H1 (cell line): Measurements from ENCODE around the gene ASB6. TPM values are rescaled to one million over a fixed set of nuclear protein-coding genes. Genes with fewer than 3 reads are reported as not detected.

Experiments
- CTCF ChIA-PET: fragments of 300-600 bp; sonication (Branson Sonifier 250); formaldehyde crosslinking; loops from one replicate; lab custom pipeline; 2021; ENCODE audit not compliant: partially characterized antibody; lab: Charles Lee
- POLR2A ChIA-PET: fragments of 300-600 bp; sonication (Branson Sonifier 250); formaldehyde crosslinking; loops from one replicate; lab custom pipeline; 2021; ENCODE audit warnings: inconsistent platforms; ENCODE audit not compliant: partially characterized antibody; lab: Charles Lee
- DNase-seq, 2 experiments: peaks; one replicate each; pipeline versions ENCODE4 v3.0.0 to v3.0.0-alpha.2; 2010 to 2022; ENCODE audit warnings: low spot score in 2 of 2, low read depth in 1 of 2, mixed read lengths in 1 of 2
- FAIRE-seq: peaks from 2 replicates; lab custom pipeline; 2011; peaks lifted over from hg19 to GRCh38; lab: Jason Lieb, UNC
- H2AFZ ChIP-seq: 2 replicates; pipeline ENCODE4 v1.8.1; 2012; ENCODE audit warnings: low read length, inconsistent platforms
- H2AK5ac ChIP-seq: 2 replicates; pipeline ENCODE4 v1.6.1; 2013; ENCODE audit warnings: low read depth, low read length
- H2BK120ac ChIP-seq: replicated peaks from 2 replicates; pipeline ENCODE3; 2013; ENCODE audit warnings: low read depth, low read length, inconsistent platforms
- H2BK12ac ChIP-seq: 2 replicates; pipeline ENCODE4 v1.6.1; 2013; ENCODE audit warnings: low read depth, low read length
- H2BK15ac ChIP-seq: 2 replicates; pipeline ENCODE4 v1.6.1; 2013; ENCODE audit warnings: low read length
- H2BK20ac ChIP-seq: 2 replicates; pipeline ENCODE4 v1.6.1; 2013; ENCODE audit warnings: low read length
- H2BK5ac ChIP-seq: 2 replicates; pipeline ENCODE4 v1.6.1; 2013; ENCODE audit warnings: low read depth, low read length
- H3K14ac ChIP-seq: 2 replicates; pipeline ENCODE4 v1.6.1; 2013; ENCODE audit warnings: inconsistent platforms; ENCODE audit not compliant: insufficient read length
- H3K18ac ChIP-seq: 2 replicates; pipeline ENCODE4 v1.6.1; 2013; ENCODE audit warnings: low read length; ENCODE audit errors: extremely low read depth
- H3K23ac ChIP-seq: 2 replicates; pipeline ENCODE4 v1.6.1; 2013; ENCODE audit warnings: inconsistent platforms; ENCODE audit not compliant: insufficient read length
- H3K23me2 ChIP-seq: 2 replicates; pipeline ENCODE4 v1.6.1; 2013; ENCODE audit warnings: low read depth, low read length
- H3K27ac ChIP-seq: 2 replicates; pipeline ENCODE4 v1.6.1; 2011; ENCODE audit warnings: low read depth, low read length, inconsistent platforms
- H3K27me3 ChIP-seq, 4 experiments: replicated peaks in 1 of 4; 1 replicate in 1 of 4; 2 replicates in 3 of 4; pipeline versions ENCODE4 v1.6.1 to v1.8.1; 2011 to 2013; ENCODE audit warnings: low read length in 3 of 4, mild to moderate bottlenecking in 3 of 4, inconsistent platforms in 2 of 4, mixed read lengths in 2 of 4, moderate library complexity in 1 of 4; ENCODE audit not compliant: control insufficient read depth in 3 of 4, insufficient read depth in 3 of 4; ENCODE audit errors: extremely low read depth in 1 of 4
- H3K36me3 ChIP-seq, 4 experiments: 2 replicates each; pipeline versions ENCODE4 v1.6.1 to v1.8.1; 2011 to 2013; ENCODE audit warnings: mild to moderate bottlenecking in 4 of 4, low read length in 3 of 4, moderate library complexity in 2 of 4, control low read depth in 1 of 4, inconsistent platforms in 1 of 4; ENCODE audit not compliant: insufficient read depth in 4 of 4, control insufficient read depth in 2 of 4
- H3K4ac ChIP-seq: replicated peaks from 2 replicates; pipeline ENCODE3; 2013; ENCODE audit warnings: low read length, low read depth, mixed read lengths, inconsistent platforms; ENCODE audit not compliant: insufficient read length
- H3K4me1 ChIP-seq, 4 experiments: replicated peaks in 1 of 4; 1 replicate in 1 of 4; 2 replicates in 3 of 4; pipeline versions ENCODE4 v1.6.1 to v1.8.1; 2011 to 2013; ENCODE audit warnings: low read length in 3 of 4, inconsistent platforms in 2 of 4, mixed read lengths in 1 of 4; ENCODE audit not compliant: insufficient read depth in 4 of 4, control insufficient read depth in 3 of 4
- H3K4me2 ChIP-seq, 2 experiments: 2 replicates each; pipeline versions ENCODE4 v1.6.1 to v1.8.1; 2011 to 2013; ENCODE audit warnings: low read depth in 2 of 2, low read length in 2 of 2, control low read depth in 1 of 2, inconsistent platforms in 1 of 2, mild to moderate bottlenecking in 1 of 2; ENCODE audit not compliant: insufficient read depth in 1 of 2
- H3K4me3 ChIP-seq, 4 experiments: fragments of 200-600, 300-600 bp in 1 of 4; sonication (generic), shearing (Covaris generic), sonication (Bioruptor Twin) in 1 of 4; 2 replicates each; pipeline versions ENCODE4 v1.5.1 to v1.8.1; 2011 to 2016; ENCODE audit warnings: low read length in 4 of 4, low read depth in 3 of 4, control low read depth in 2 of 4, inconsistent platforms in 2 of 4, mild to moderate bottlenecking in 2 of 4, mixed read lengths in 1 of 4, moderate library complexity in 1 of 4; ENCODE audit not compliant: insufficient read depth in 2 of 4; ENCODE audit errors: extremely low read depth in 1 of 4
- H3K56ac ChIP-seq: replicated peaks from 2 replicates; pipeline ENCODE3; 2013; ENCODE audit warnings: low read depth, mild to moderate bottlenecking, mixed read lengths, low read length, inconsistent platforms; ENCODE audit not compliant: insufficient read length
- H3K79me1 ChIP-seq: 2 replicates; pipeline ENCODE4 v1.6.1; 2013; ENCODE audit warnings: low read depth, low read length, control low read depth
- H3K79me2 ChIP-seq, 2 experiments: 2 replicates each; pipeline versions ENCODE4 v1.6.1 to v1.8.1; 2012 to 2013; ENCODE audit warnings: low read length in 2 of 2, mild to moderate bottlenecking in 2 of 2, inconsistent platforms in 1 of 2; ENCODE audit not compliant: insufficient read depth in 2 of 2, control insufficient read depth in 1 of 2
- H3K9ac ChIP-seq, 4 experiments: replicated peaks in 1 of 4; 1 replicate in 1 of 4; 2 replicates in 3 of 4; pipeline versions ENCODE4 v1.6.1 to v1.8.1; 2011 to 2013; ENCODE audit warnings: low read depth in 3 of 4, low read length in 3 of 4, control low read depth in 2 of 4, mild to moderate bottlenecking in 2 of 4, moderate library complexity in 2 of 4, inconsistent platforms in 1 of 4; ENCODE audit errors: extremely low read depth in 1 of 4
- H3K9me3 ChIP-seq, 2 experiments: 2 replicates each; pipeline versions ENCODE4 v1.6.1 to v1.8.1; 2012 to 2013; ENCODE audit warnings: mild to moderate bottlenecking in 2 of 2, moderate library complexity in 2 of 2, control low read depth in 1 of 2, inconsistent platforms in 1 of 2, low read depth in 1 of 2, low read length in 1 of 2, mixed read lengths in 1 of 2; ENCODE audit not compliant: insufficient read depth in 2 of 2
- H4K20me1 ChIP-seq, 2 experiments: replicated peaks in 1 of 2; 2 replicates each; pipeline versions ENCODE3 to v1.8.1; 2011 to 2013; ENCODE audit warnings: inconsistent platforms in 2 of 2, low read length in 2 of 2, mild to moderate bottlenecking in 1 of 2; ENCODE audit not compliant: insufficient read depth in 2 of 2, control insufficient read depth in 1 of 2
- H4K5ac ChIP-seq: 2 replicates; pipeline ENCODE4 v1.6.1; 2013; ENCODE audit warnings: low read length, low read depth, mixed read lengths, inconsistent platforms; ENCODE audit not compliant: insufficient read length
- H4K8ac ChIP-seq: 2 replicates; pipeline ENCODE4 v1.8.0; 2013; ENCODE audit warnings: mild to moderate bottlenecking, moderate library complexity, low read length, inconsistent platforms; ENCODE audit not compliant: insufficient read depth; ENCODE audit errors: extremely low read depth
- H4K91ac ChIP-seq: replicated peaks from 2 replicates; pipeline ENCODE3; 2013; ENCODE audit warnings: low read length, mixed read lengths, inconsistent platforms; ENCODE audit not compliant: insufficient read length
- ATF3 ChIP-seq: IDR thresholded peaks from 2 replicates; pipeline ENCODE4 v1.6.1; 2011; ENCODE audit warnings: low read depth, mild to moderate bottlenecking, low read length; ENCODE audit not compliant: insufficient read depth
- BACH1 ChIP-seq: IDR thresholded peaks from 2 replicates; pipeline ENCODE4 v1.6.1; 2012; ENCODE audit warnings: low read length, improper control_type of control experiment
- EZH2 ChIP-seq: fragments of 200-600 bp; sonication (generic); IDR thresholded peaks from 2 replicates; pipeline ENCODE4 v1.7.1; 2012; ENCODE audit warnings: low read depth, mild to moderate bottlenecking, moderate library complexity, low read length, inconsistent platforms; ENCODE audit not compliant: severe bottlenecking
- HDAC2 ChIP-seq, 2 experiments: fragments of 300-600 bp in 1 of 2; sonication (generic) in 1 of 2; IDR thresholded peaks; 2 replicates each; pipeline ENCODE4 v1.6.1; 2011 to 2012; ENCODE audit warnings: low read depth in 2 of 2, low read length in 2 of 2, mild to moderate bottlenecking in 2 of 2, moderate library complexity in 2 of 2, borderline replicate concordance in 1 of 2, inconsistent platforms in 1 of 2
- HDAC6 ChIP-seq: IDR thresholded peaks from one replicate; pipeline ENCODE4 v1.7.1; 2012; ENCODE audit warnings: low read depth, mild to moderate bottlenecking, inconsistent platforms, low read length, moderate library complexity
- KDM1A ChIP-seq: fragments of 200-600, 300-600 bp; sonication (generic); IDR thresholded peaks from 2 replicates; pipeline ENCODE4 v1.7.1; 2016; ENCODE audit warnings: mild to moderate bottlenecking, low read length, borderline replicate concordance
- POLR2A ChIP-seq, 2 experiments: IDR thresholded peaks; 1 replicate in 1 of 2; 2 replicates in 1 of 2; pipeline ENCODE4 v1.6.1; 2011; ENCODE audit warnings: low read depth in 2 of 2, low read length in 2 of 2, mild to moderate bottlenecking in 2 of 2; ENCODE audit errors: control extremely low read depth in 1 of 2
- USF2 ChIP-seq: IDR thresholded peaks from 2 replicates; pipeline ENCODE4 v1.6.1; 2011; ENCODE audit warnings: low read length, improper control_type of control experiment
- YY1 ChIP-seq: IDR thresholded peaks from 2 replicates; pipeline ENCODE4 v1.6.1; 2011; ENCODE audit warnings: low read depth, mild to moderate bottlenecking, low read length
- WGBS, 2 experiments: shearing (Covaris generic) in 1 of 2; methylation state at CpG; one replicate each; pipeline versions ENCODE4 v1.1.6 to v1.1.7; 2013 to 2015; ENCODE audit warnings: low lambda C conversion rate in 2 of 2, mixed read lengths in 2 of 2, inconsistent platforms in 1 of 2, low coverage in 1 of 2, missing lambda C conversion rate in 1 of 2; ENCODE audit not compliant: insufficient replicate concordance in 2 of 2, insufficient coverage in 1 of 2, insufficient read length in 1 of 2; ENCODE audit errors: extremely low coverage in 1 of 2, missing lambda C conversion rate in 1 of 2; 5-methylcytosine and 5-hydroxymethylcytosine counted together
- polyA plus RNA-seq, 7 experiments: library from polyadenylated mRNA; depleted of rRNA in 3 of 7; stranded (reverse) in 5 of 7; unstranded in 2 of 7; fragments of >200 nt in 5 of 7; fragments of 200-250 nt in 2 of 7; gene quantifications; 1 replicate in 5 of 7; 2 replicates in 1 of 7; 4 replicates in 1 of 7; pipeline versions ENCODE4 v1.2.1 to v1.2.3, GENCODE V29; 2011 to 2013; ENCODE audit warnings: missing spikeins in 2 of 7, mixed read lengths in 2 of 7
- total RNA-seq: library from RNA; stranded (reverse); fragmentation: NEBNext Ultra II Directional; extraction: Animal tissue kit (Norgen Biotek cat#: 25700); gene quantifications from 2 replicates; pipeline ENCODE4 v1.2.1, GENCODE V29; 2021

ASB6 gene
- total and polyA plus RNA-seq, 2 of the 8 experiments (the other 6 are each of a cell fraction or from before 2014, with no cell fraction given) = 14.0 to 17.3 TPM

DNA sequence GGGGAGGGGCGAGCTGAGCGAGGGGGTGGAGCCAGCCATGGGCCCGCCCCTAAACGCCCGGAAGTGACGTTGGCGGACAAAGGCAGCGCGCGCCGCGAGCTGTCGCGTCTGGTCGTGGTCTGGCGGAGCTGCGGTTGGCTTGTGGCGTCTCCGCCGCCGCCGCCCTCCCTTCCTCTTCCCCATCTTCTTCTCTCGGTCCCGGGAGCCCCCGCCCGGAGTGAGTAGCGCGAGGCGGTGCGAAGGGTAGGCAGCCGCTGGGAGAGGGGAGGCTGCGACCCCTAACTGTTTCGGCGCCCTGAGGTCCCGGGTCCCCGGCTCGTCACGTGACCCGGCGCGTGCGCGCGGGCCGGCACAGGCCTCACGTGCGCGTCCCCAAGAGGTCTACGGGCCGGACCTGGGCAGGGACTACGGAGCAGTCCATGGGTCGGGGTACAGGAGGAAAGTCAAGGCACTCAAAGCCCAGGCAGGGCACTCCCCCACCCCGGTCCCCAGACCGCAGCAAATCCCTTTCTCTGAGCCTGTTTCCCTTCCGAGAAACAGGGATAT is 15.8 kb downstream of the ASB6 start, which contains the start of gene NTMT1:
Gene NTMT1 (plus strand): TSS at position 85 of the 546 bp plus-strand sequence. CDS start 6,541 bp downstream, outside the sequence.
- no peak within 1 kb of the TSS for H2BK120ac ChIP-seq
- ChIA-PET CTCF (interaction anchor here (0.6 to 8.1 kb wide), 14 partner anchors 12 to 833 kb away, joined by 3 to 104 read pairs (median 8); no protein-coding TSS in a partner anchor), POLR2A (interaction anchor here (0.8 to 8.4 kb wide), 5 partner anchors 13 to 487 kb away, joined by 3 to 95 read pairs (median 4); partner anchors contain the start of genes ASB6 and IER5L)
- no peak within 1 kb of the TSS for H3K14ac ChIP-seq
- H3K79me2 ChIP-seq = peaks cover 47 to 52% of the 10 kb centered on the region in 2 experiments
- H3K23ac ChIP-seq = no peak within 1 kb of the TSS
- H3K27ac ChIP-seq = peak within 1 kb of the TSS; percentile 88
- H4K5ac ChIP-seq = peak within 1 kb of the TSS; percentile 89
- H2AFZ ChIP-seq = no peak within 1 kb of the TSS
- H2BK15ac ChIP-seq = peak within 1 kb of the TSS; percentile 72; the same call in 1 of the 2 replicates
- H3K4me2 ChIP-seq = peak within 1 kb of the TSS; percentile 94 to 99
- peaks cover 3 to 9% (median 7%) of the 10 kb centered on the region in 4 experiments for H3K27me3 ChIP-seq
- H2BK20ac ChIP-seq = no peak within 1 kb of the TSS
- H4K91ac ChIP-seq = no peak within 1 kb of the TSS
- DNase-seq (peak in 1 of 2 experiments; percentile 98), FAIRE-seq (no peak)
- peak within 1 kb of the TSS; percentile 68; the same call in 1 of the 2 replicates for H2AK5ac ChIP-seq
- H4K20me1 ChIP-seq = peaks cover 38 to 45% of the 10 kb centered on the region in 2 experiments
- H3K56ac ChIP-seq = peak within 1 kb of the TSS; percentile 32
- no peaks in the 10 kb centered on the region for H3K9me3 ChIP-seq
- H3K18ac ChIP-seq = peak within 1 kb of the TSS; percentile 99
- H3K4me1 ChIP-seq = peaks cover 10 to 19% (median 13%) of the 10 kb centered on the region in 4 experiments
- H3K36me3 ChIP-seq = peaks cover 0 to 5% (median 0%) of the 10 kb centered on the region in 4 experiments; a peak in 2 of 8 replicates
- peak within 1 kb of the TSS; percentile 78 to 92 (median 83) for H3K4me3 ChIP-seq
- H3K79me1 ChIP-seq = peaks cover 26% of the 10 kb centered on the region
- peak within 1 kb of the TSS; percentile 99 for H4K8ac ChIP-seq
- peak within 1 kb of the TSS; percentile 94 for H3K4ac ChIP-seq
- H3K23me2 ChIP-seq = peaks cover 11% of the 10 kb centered on the region
- peak within 1 kb of the TSS; percentile 80 to 85 (median 82) for H3K9ac ChIP-seq
- 0 out of 2 replicates have a peak within 1 kb of the TSS, but pooled peaks have one; percentile 75 for H2BK12ac ChIP-seq
- H2BK5ac ChIP-seq = peak within 1 kb of the TSS; percentile 88
- 2% methylated on average over 48 of the region's 55 CpGs; no CpG with 5 or more reads in 1 of the 2 experiments for WGBS, 2 experiments
- no peak for TF ChIP-seq HDAC6
- peak; percentile 90 for TF ChIP-seq ATF3
- peak; percentile 93 to 96 for TF ChIP-seq POLR2A (IDR thresholded peaks at IDR 0.05; ENCODE audit: control extremely low read depth in 1 of 2, low read depth in 2 of 2, low read length in 2 of 2)
- TF ChIP-seq YY1 = no peak
- no peak for TF ChIP-seq EZH2
- peak in 1 of 2 experiments; percentile 53; a peak in 1 of 4 replicates for TF ChIP-seq HDAC2 (IDR thresholded peaks at IDR 0.05; ENCODE audit: borderline replicate concordance in 1 of 2, low read depth in 2 of 2, low read length in 2 of 2)
- no peak for TF ChIP-seq BACH1
- TF ChIP-seq KDM1A = no peak
- peak; percentile 93 for TF ChIP-seq USF2
